H1 (cell line): ENCODE results near the gene LIFR. TPM values are rescaled to one million over a fixed set of nuclear protein-coding genes. Genes with fewer than 3 reads are reported as not detected.

ENCODE experiments used
- CTCF ChIA-PET: fragments of 300-600 bp; sonication (Branson Sonifier 250); formaldehyde crosslinking; loops from one replicate; lab custom pipeline; 2021; ENCODE audit not compliant: partially characterized antibody; lab: Charles Lee
- POLR2A ChIA-PET: fragments of 300-600 bp; sonication (Branson Sonifier 250); formaldehyde crosslinking; loops from one replicate; lab custom pipeline; 2021; ENCODE audit warnings: inconsistent platforms; ENCODE audit not compliant: partially characterized antibody; lab: Charles Lee
- DNase-seq, 2 experiments: peaks; one replicate each; pipeline versions ENCODE4 v3.0.0 to v3.0.0-alpha.2; 2010 to 2022; ENCODE audit warnings: low spot score in 2 of 2, low read depth in 1 of 2, mixed read lengths in 1 of 2
- FAIRE-seq: peaks from 2 replicates; lab custom pipeline; 2011; peaks lifted over from hg19 to GRCh38; lab: Jason Lieb, UNC
- H2AFZ ChIP-seq: 2 replicates; pipeline ENCODE4 v1.8.1; 2012; ENCODE audit warnings: low read length, inconsistent platforms
- H2AK5ac ChIP-seq: 2 replicates; pipeline ENCODE4 v1.6.1; 2013; ENCODE audit warnings: low read depth, low read length
- H2BK120ac ChIP-seq: replicated peaks from 2 replicates; pipeline ENCODE3; 2013; ENCODE audit warnings: low read depth, low read length, inconsistent platforms
- H2BK12ac ChIP-seq: 2 replicates; pipeline ENCODE4 v1.6.1; 2013; ENCODE audit warnings: low read depth, low read length
- H2BK15ac ChIP-seq: 2 replicates; pipeline ENCODE4 v1.6.1; 2013; ENCODE audit warnings: low read length
- H2BK20ac ChIP-seq: 2 replicates; pipeline ENCODE4 v1.6.1; 2013; ENCODE audit warnings: low read length
- H2BK5ac ChIP-seq: 2 replicates; pipeline ENCODE4 v1.6.1; 2013; ENCODE audit warnings: low read depth, low read length
- H3K14ac ChIP-seq: 2 replicates; pipeline ENCODE4 v1.6.1; 2013; ENCODE audit warnings: inconsistent platforms; ENCODE audit not compliant: insufficient read length
- H3K18ac ChIP-seq: 2 replicates; pipeline ENCODE4 v1.6.1; 2013; ENCODE audit warnings: low read length; ENCODE audit errors: extremely low read depth
- H3K23ac ChIP-seq: 2 replicates; pipeline ENCODE4 v1.6.1; 2013; ENCODE audit warnings: inconsistent platforms; ENCODE audit not compliant: insufficient read length
- H3K23me2 ChIP-seq: 2 replicates; pipeline ENCODE4 v1.6.1; 2013; ENCODE audit warnings: low read depth, low read length
- H3K27ac ChIP-seq: 2 replicates; pipeline ENCODE4 v1.6.1; 2011; ENCODE audit warnings: low read depth, low read length, inconsistent platforms
- H3K27me3 ChIP-seq, 4 experiments: replicated peaks in 1 of 4; 1 replicate in 1 of 4; 2 replicates in 3 of 4; pipeline versions ENCODE4 v1.6.1 to v1.8.1; 2011 to 2013; ENCODE audit warnings: low read length in 3 of 4, mild to moderate bottlenecking in 3 of 4, inconsistent platforms in 2 of 4, mixed read lengths in 2 of 4, moderate library complexity in 1 of 4; ENCODE audit not compliant: control insufficient read depth in 3 of 4, insufficient read depth in 3 of 4; ENCODE audit errors: extremely low read depth in 1 of 4
- H3K36me3 ChIP-seq, 4 experiments: 2 replicates each; pipeline versions ENCODE4 v1.6.1 to v1.8.1; 2011 to 2013; ENCODE audit warnings: mild to moderate bottlenecking in 4 of 4, low read length in 3 of 4, moderate library complexity in 2 of 4, control low read depth in 1 of 4, inconsistent platforms in 1 of 4; ENCODE audit not compliant: insufficient read depth in 4 of 4, control insufficient read depth in 2 of 4
- H3K4ac ChIP-seq: replicated peaks from 2 replicates; pipeline ENCODE3; 2013; ENCODE audit warnings: low read length, low read depth, mixed read lengths, inconsistent platforms; ENCODE audit not compliant: insufficient read length
- H3K4me1 ChIP-seq, 4 experiments: replicated peaks in 1 of 4; 1 replicate in 1 of 4; 2 replicates in 3 of 4; pipeline versions ENCODE4 v1.6.1 to v1.8.1; 2011 to 2013; ENCODE audit warnings: low read length in 3 of 4, inconsistent platforms in 2 of 4, mixed read lengths in 1 of 4; ENCODE audit not compliant: insufficient read depth in 4 of 4, control insufficient read depth in 3 of 4
- H3K4me2 ChIP-seq, 2 experiments: 2 replicates each; pipeline versions ENCODE4 v1.6.1 to v1.8.1; 2011 to 2013; ENCODE audit warnings: low read depth in 2 of 2, low read length in 2 of 2, control low read depth in 1 of 2, inconsistent platforms in 1 of 2, mild to moderate bottlenecking in 1 of 2; ENCODE audit not compliant: insufficient read depth in 1 of 2
- H3K4me3 ChIP-seq, 4 experiments: fragments of 200-600, 300-600 bp in 1 of 4; sonication (generic), shearing (Covaris generic), sonication (Bioruptor Twin) in 1 of 4; 2 replicates each; pipeline versions ENCODE4 v1.5.1 to v1.8.1; 2011 to 2016; ENCODE audit warnings: low read length in 4 of 4, low read depth in 3 of 4, control low read depth in 2 of 4, inconsistent platforms in 2 of 4, mild to moderate bottlenecking in 2 of 4, mixed read lengths in 1 of 4, moderate library complexity in 1 of 4; ENCODE audit not compliant: insufficient read depth in 2 of 4; ENCODE audit errors: extremely low read depth in 1 of 4
- H3K56ac ChIP-seq: replicated peaks from 2 replicates; pipeline ENCODE3; 2013; ENCODE audit warnings: low read depth, mild to moderate bottlenecking, mixed read lengths, low read length, inconsistent platforms; ENCODE audit not compliant: insufficient read length
- H3K79me1 ChIP-seq: 2 replicates; pipeline ENCODE4 v1.6.1; 2013; ENCODE audit warnings: low read depth, low read length, control low read depth
- H3K79me2 ChIP-seq, 2 experiments: 2 replicates each; pipeline versions ENCODE4 v1.6.1 to v1.8.1; 2012 to 2013; ENCODE audit warnings: low read length in 2 of 2, mild to moderate bottlenecking in 2 of 2, inconsistent platforms in 1 of 2; ENCODE audit not compliant: insufficient read depth in 2 of 2, control insufficient read depth in 1 of 2
- H3K9ac ChIP-seq, 4 experiments: replicated peaks in 1 of 4; 1 replicate in 1 of 4; 2 replicates in 3 of 4; pipeline versions ENCODE4 v1.6.1 to v1.8.1; 2011 to 2013; ENCODE audit warnings: low read depth in 3 of 4, low read length in 3 of 4, control low read depth in 2 of 4, mild to moderate bottlenecking in 2 of 4, moderate library complexity in 2 of 4, inconsistent platforms in 1 of 4; ENCODE audit errors: extremely low read depth in 1 of 4
- H3K9me3 ChIP-seq, 2 experiments: 2 replicates each; pipeline versions ENCODE4 v1.6.1 to v1.8.1; 2012 to 2013; ENCODE audit warnings: mild to moderate bottlenecking in 2 of 2, moderate library complexity in 2 of 2, control low read depth in 1 of 2, inconsistent platforms in 1 of 2, low read depth in 1 of 2, low read length in 1 of 2, mixed read lengths in 1 of 2; ENCODE audit not compliant: insufficient read depth in 2 of 2
- H4K20me1 ChIP-seq, 2 experiments: replicated peaks in 1 of 2; 2 replicates each; pipeline versions ENCODE3 to v1.8.1; 2011 to 2013; ENCODE audit warnings: inconsistent platforms in 2 of 2, low read length in 2 of 2, mild to moderate bottlenecking in 1 of 2; ENCODE audit not compliant: insufficient read depth in 2 of 2, control insufficient read depth in 1 of 2
- H4K5ac ChIP-seq: 2 replicates; pipeline ENCODE4 v1.6.1; 2013; ENCODE audit warnings: low read length, low read depth, mixed read lengths, inconsistent platforms; ENCODE audit not compliant: insufficient read length
- H4K8ac ChIP-seq: 2 replicates; pipeline ENCODE4 v1.8.0; 2013; ENCODE audit warnings: mild to moderate bottlenecking, moderate library complexity, low read length, inconsistent platforms; ENCODE audit not compliant: insufficient read depth; ENCODE audit errors: extremely low read depth
- H4K91ac ChIP-seq: replicated peaks from 2 replicates; pipeline ENCODE3; 2013; ENCODE audit warnings: low read length, mixed read lengths, inconsistent platforms; ENCODE audit not compliant: insufficient read length
- CHD1 ChIP-seq: IDR thresholded peaks from 2 replicates; pipeline ENCODE4 v1.6.1; 2012; ENCODE audit warnings: low read depth, low read length, improper control_type of control experiment
- CHD2 ChIP-seq: IDR thresholded peaks from 2 replicates; pipeline ENCODE4 v1.6.1; 2012; ENCODE audit warnings: low read length, improper control_type of control experiment
- EGR1 ChIP-seq: IDR thresholded peaks from 2 replicates; pipeline ENCODE4 v1.6.1; 2011; ENCODE audit warnings: low read depth, low read length, borderline replicate concordance
- HDAC6 ChIP-seq: IDR thresholded peaks from one replicate; pipeline ENCODE4 v1.7.1; 2012; ENCODE audit warnings: low read depth, mild to moderate bottlenecking, inconsistent platforms, low read length, moderate library complexity
- KDM1A ChIP-seq: fragments of 200-600, 300-600 bp; sonication (generic); IDR thresholded peaks from 2 replicates; pipeline ENCODE4 v1.7.1; 2016; ENCODE audit warnings: mild to moderate bottlenecking, low read length, borderline replicate concordance
- MAFK ChIP-seq: IDR thresholded peaks from 2 replicates; pipeline ENCODE4 v1.6.1; 2012; ENCODE audit warnings: low read depth, mild to moderate bottlenecking, improper control_type of control experiment, low read length
- SRF ChIP-seq: IDR thresholded peaks from 2 replicates; pipeline ENCODE4 v1.6.1; 2011; ENCODE audit warnings: mild to moderate bottlenecking, low read depth, low read length, moderate library complexity
- WGBS, 2 experiments: shearing (Covaris generic) in 1 of 2; methylation state at CpG; one replicate each; pipeline versions ENCODE4 v1.1.6 to v1.1.7; 2013 to 2015; ENCODE audit warnings: low lambda C conversion rate in 2 of 2, mixed read lengths in 2 of 2, inconsistent platforms in 1 of 2, low coverage in 1 of 2, missing lambda C conversion rate in 1 of 2; ENCODE audit not compliant: insufficient replicate concordance in 2 of 2, insufficient coverage in 1 of 2, insufficient read length in 1 of 2; ENCODE audit errors: extremely low coverage in 1 of 2, missing lambda C conversion rate in 1 of 2; 5-methylcytosine and 5-hydroxymethylcytosine counted together
- polyA plus RNA-seq, 7 experiments: library from polyadenylated mRNA; depleted of rRNA in 3 of 7; stranded (reverse) in 5 of 7; unstranded in 2 of 7; fragments of >200 nt in 5 of 7; fragments of 200-250 nt in 2 of 7; gene quantifications; 1 replicate in 5 of 7; 2 replicates in 1 of 7; 4 replicates in 1 of 7; pipeline versions ENCODE4 v1.2.1 to v1.2.3, GENCODE V29; 2011 to 2013; ENCODE audit warnings: missing spikeins in 2 of 7, mixed read lengths in 2 of 7
- total RNA-seq: library from RNA; stranded (reverse); fragmentation: NEBNext Ultra II Directional; extraction: Animal tissue kit (Norgen Biotek cat#: 25700); gene quantifications from 2 replicates; pipeline ENCODE4 v1.2.1, GENCODE V29; 2021
- TF ChIP-seq, protein P1 (sequence below): IDR thresholded peaks from 2 replicates; pipeline ENCODE4 v1.6.1; 2011; ENCODE audit warnings: low read depth, mild to moderate bottlenecking, low read length; ENCODE audit not compliant: insufficient read depth
- TF ChIP-seq, protein P2 (sequence below): IDR thresholded peaks from 2 replicates; pipeline ENCODE4 v1.6.1; 2012; ENCODE audit warnings: low read length, inconsistent platforms
- TF ChIP-seq, protein P3 (sequence below): IDR thresholded peaks from 2 replicates; pipeline ENCODE4 v1.6.1; 2011; ENCODE audit warnings: low read length, improper control_type of control experiment
- TF ChIP-seq, protein P4 (sequence below): IDR thresholded peaks from 2 replicates; pipeline ENCODE4 v1.6.1; 2012; ENCODE audit warnings: inconsistent platforms

LIFR gene
- total and polyA plus RNA-seq, 2 of the 8 experiments (the other 6 are each of a cell fraction or from before 2014, with no cell fraction given), result 2.0 to 18.9 TPM

DNA sequence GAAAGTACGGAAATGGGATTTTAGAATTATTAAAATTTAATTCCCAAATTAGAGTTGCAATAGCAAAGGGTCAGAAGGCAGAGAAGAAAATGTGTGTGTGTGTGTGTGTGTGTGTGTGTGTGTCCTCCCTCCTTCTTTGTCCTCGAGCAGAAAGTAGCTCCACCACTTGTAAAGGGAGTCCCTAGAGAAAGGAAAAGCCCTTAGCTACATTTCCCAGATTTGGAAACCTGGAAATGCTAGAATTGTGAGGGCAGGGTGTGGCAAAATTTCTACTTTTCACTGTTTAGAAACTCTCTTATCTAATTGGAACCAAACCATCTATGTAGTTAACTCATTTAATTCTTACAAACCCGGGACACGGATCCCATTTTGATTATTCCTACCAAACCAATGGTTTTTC is 33.2 kb upstream of the LIFR start:
- Histone ChIP-seq H3K18ac (no peak overlapping the region), H2BK5ac (no peak overlapping the region), H3K79me2 (no peaks in the 10 kb centered on the region), H4K91ac (no peak overlapping the region), H3K27me3 (no peaks in the 10 kb centered on the region), H3K9me3 (no peaks in the 10 kb centered on the region), H2AK5ac (no peak overlapping the region), H3K56ac (no peak overlapping the region), H4K5ac (no peak overlapping the region), H3K4ac (no peak overlapping the region), H3K4me1 (no peaks in the 10 kb centered on the region), H3K4me3 (no peak overlapping the region), H2AFZ (no peak overlapping the region), H2BK12ac (no peak overlapping the region), H3K23me2 (no peaks in the 10 kb centered on the region), H3K36me3 (no peaks in the 10 kb centered on the region), H2BK15ac (no peak overlapping the region), H4K8ac (no peak overlapping the region), H3K14ac (no peak overlapping the region), H3K9ac (no peak overlapping the region), H3K23ac (no peak overlapping the region), H3K79me1 (no peaks in the 10 kb centered on the region), H4K20me1 (no peaks in the 10 kb centered on the region), H2BK120ac (no peak overlapping the region), H3K27ac (no peak overlapping the region), H2BK20ac (no peak overlapping the region), H3K4me2 (no peak overlapping the region)
- 91% methylated on average over 4 of the region's 4 CpGs; no CpG with 5 or more reads in 1 of the 2 experiments for WGBS, 2 experiments
- DNase-seq (no peak), FAIRE-seq (no peak)
- ChIA-PET POLR2A (interaction anchor here (0.7 kb wide), 1 partner anchor 177 kb away, joined by 3 read pairs; no protein-coding TSS in a partner anchor), CTCF (no interaction called here)
- TF ChIP-seq MAFK (no peak), SRF (no peak), EGR1 (no peak), CHD1 (no peak), HDAC6 (no peak), CHD2 (no peak), KDM1A (no peak)
- TF ChIP-seq, protein P1, sequence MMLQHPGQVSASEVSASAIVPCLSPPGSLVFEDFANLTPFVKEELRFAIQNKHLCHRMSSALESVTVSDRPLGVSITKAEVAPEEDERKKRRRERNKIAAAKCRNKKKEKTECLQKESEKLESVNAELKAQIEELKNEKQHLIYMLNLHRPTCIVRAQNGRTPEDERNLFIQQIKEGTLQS, result no peak
- TF ChIP-seq, protein P2, sequence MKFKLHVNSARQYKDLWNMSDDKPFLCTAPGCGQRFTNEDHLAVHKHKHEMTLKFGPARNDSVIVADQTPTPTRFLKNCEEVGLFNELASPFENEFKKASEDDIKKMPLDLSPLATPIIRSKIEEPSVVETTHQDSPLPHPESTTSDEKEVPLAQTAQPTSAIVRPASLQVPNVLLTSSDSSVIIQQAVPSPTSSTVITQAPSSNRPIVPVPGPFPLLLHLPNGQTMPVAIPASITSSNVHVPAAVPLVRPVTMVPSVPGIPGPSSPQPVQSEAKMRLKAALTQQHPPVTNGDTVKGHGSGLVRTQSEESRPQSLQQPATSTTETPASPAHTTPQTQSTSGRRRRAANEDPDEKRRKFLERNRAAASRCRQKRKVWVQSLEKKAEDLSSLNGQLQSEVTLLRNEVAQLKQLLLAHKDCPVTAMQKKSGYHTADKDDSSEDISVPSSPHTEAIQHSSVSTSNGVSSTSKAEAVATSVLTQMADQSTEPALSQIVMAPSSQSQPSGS, result no peak
- TF ChIP-seq, protein P3, sequence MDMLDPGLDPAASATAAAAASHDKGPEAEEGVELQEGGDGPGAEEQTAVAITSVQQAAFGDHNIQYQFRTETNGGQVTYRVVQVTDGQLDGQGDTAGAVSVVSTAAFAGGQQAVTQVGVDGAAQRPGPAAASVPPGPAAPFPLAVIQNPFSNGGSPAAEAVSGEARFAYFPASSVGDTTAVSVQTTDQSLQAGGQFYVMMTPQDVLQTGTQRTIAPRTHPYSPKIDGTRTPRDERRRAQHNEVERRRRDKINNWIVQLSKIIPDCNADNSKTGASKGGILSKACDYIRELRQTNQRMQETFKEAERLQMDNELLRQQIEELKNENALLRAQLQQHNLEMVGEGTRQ, result no peak
- TF ChIP-seq, protein P4, sequence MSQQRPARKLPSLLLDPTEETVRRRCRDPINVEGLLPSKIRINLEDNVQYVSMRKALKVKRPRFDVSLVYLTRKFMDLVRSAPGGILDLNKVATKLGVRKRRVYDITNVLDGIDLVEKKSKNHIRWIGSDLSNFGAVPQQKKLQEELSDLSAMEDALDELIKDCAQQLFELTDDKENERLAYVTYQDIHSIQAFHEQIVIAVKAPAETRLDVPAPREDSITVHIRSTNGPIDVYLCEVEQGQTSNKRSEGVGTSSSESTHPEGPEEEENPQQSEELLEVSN, result no peak
